Transverse colon (tissue), 4 donors: Measurements from ENCODE around the gene TTC1. TPM values are rescaled to one million over a fixed set of nuclear protein-coding genes. Genes with fewer than 3 reads are reported as not detected.

Experiments
- DNase-seq: peaks from one replicate; pipeline ENCODE4 v3.0.0-alpha.2; 2019
- H3K27ac ChIP-seq, 4 donors: fragments of 200-600 bp; sonication (generic); 2 replicates each; pipeline ENCODE4 v1.5.1; 2016 to 2018; ENCODE audit warnings: inconsistent platforms in 4 of 4
- H3K27me3 ChIP-seq: fragments of 200-600 bp; sonication (generic); 2 replicates; pipeline ENCODE4 v1.5.1; 2017; ENCODE audit warnings: inconsistent platforms
- H3K36me3 ChIP-seq, 4 donors: fragments of 200-600 bp; sonication (generic); 2 replicates each; pipeline ENCODE4 v1.5.1; 2017 to 2019; ENCODE audit warnings: inconsistent platforms in 4 of 4
- H3K4me1 ChIP-seq, 4 donors: fragments of 200-600 bp; sonication (generic); 2 replicates each; pipeline ENCODE4 v1.5.1; 2017 to 2020; ENCODE audit warnings: inconsistent platforms in 4 of 4
- H3K4me3 ChIP-seq, 4 donors: fragments of 200-600 bp; sonication (generic); 1 replicate in 1 of 4; 2 replicates in 3 of 4; pipeline versions ENCODE4 v1.5.1 to v1.6.1; 2017 to 2019; ENCODE audit warnings: inconsistent platforms in 4 of 4
- H3K9me3 ChIP-seq, 2 donors: fragments of 200-600 bp; sonication (generic); 2 replicates each; pipeline ENCODE4 v1.5.1; 2017 to 2019; ENCODE audit warnings: inconsistent platforms in 2 of 2
- CTCF ChIP-seq, 5 experiments: fragments of 200-600 bp in 3 of 5; fragments of 450-650 bp in 2 of 5; sonication (generic) in 3 of 5; IDR thresholded peaks; 1 replicate in 2 of 5; 2 replicates in 3 of 5; pipeline ENCODE4 v1.5.1; 2016 to 2017; ENCODE audit warnings: antibody characterized with exemption in 5 of 5, inconsistent platforms in 3 of 5, mild to moderate bottlenecking in 2 of 5, moderate library complexity in 1 of 5
- EP300 ChIP-seq: sonication (generic); formaldehyde crosslinking; IDR thresholded peaks from one replicate; pipeline ENCODE4 v1.6.1; 2017; ENCODE audit warnings: antibody characterized with exemption, low read depth
- POLR2A ChIP-seq: fragments of 450-650 bp; IDR thresholded peaks from one replicate; pipeline ENCODE4 v1.6.1; 2016; ENCODE audit warnings: antibody characterized with exemption, mild to moderate bottlenecking, moderate library complexity
- POLR2AphosphoS5 ChIP-seq, 3 donors: sonication (generic); formaldehyde crosslinking; IDR thresholded peaks; one replicate each; pipeline ENCODE4 v1.6.1; 2016; ENCODE audit warnings: antibody characterized with exemption in 3 of 3
- WGBS, 2 donors: methylation state at CpG; one replicate each; pipeline ENCODE4 v1.1.5; 2018; ENCODE audit warnings: low coverage in 1 of 2; 5-methylcytosine and 5-hydroxymethylcytosine counted together
- in situ Hi-C, 4 donors: fragments of 200-750 bp; cut with MboI; loops; one replicate each; pipeline versions ENCODE4 v1.15.0 to v1.15.1; 2017; ENCODE audit warnings: low sequenced_read_pairs in 3 of 4, low pct_ligation_motif_present in 1 of 4, low pct_unique_long_range_greater_than_20kb in 1 of 4
- intact Hi-C: fragments of 100-400 bp; cut with DNase I; formaldehyde crosslinking; loops from one replicate; pipeline ENCODE4 v1.15.1; 2023; ENCODE audit warnings: low total_unique reads
- total RNA-seq, 4 donors: library from RNA; depleted of rRNA; stranded (reverse); fragments of >200 nt; gene quantifications; one replicate each; pipeline ENCODE4 v1.1.0, GENCODE V29; 2016

Gene TTC1
- total RNA-seq, 4 donors from 2014 or later: 5.8 to 42.2 (median 24.8) TPM

GRCh38 chr5:160075073-160075472 lies 66.1 kb downstream of the TTC1 start:
- H3K27me3 ChIP-seq: no peaks in the 10 kb centered on the region
- no peaks in the 10 kb centered on the region for H3K9me3 ChIP-seq
- intact Hi-C loops (no loop called here), in situ Hi-C loops (no loop called here)
- H3K27ac ChIP-seq: no peak overlapping the region
- no peak for DNase-seq
- TF ChIP-seq CTCF (IDR thresholded peaks at IDR 0.05) (no peak), POLR2A (no peak), POLR2AphosphoS5 (IDR thresholded peaks at IDR 0.05) (no peak), EP300 (no peak)
- peaks cover 0 to 9% (median 0%) of the 10 kb centered on the region in 4 donors for H3K36me3 ChIP-seq
- no peak overlapping the region for H3K4me3 ChIP-seq
- H3K4me1 ChIP-seq: peaks cover 0 to 29% (median 9%) of the 10 kb centered on the region in 4 donors

- Histone ChIP-seq H3K4me1 (peaks cover 0 to 35% (median 9%) of the 10 kb centered on the region in 4 donors), H3K27ac (no peak overlapping the region), H3K27me3 (no peaks in the 10 kb centered on the region), H3K9me3 (no peaks in the 10 kb centered on the region), H3K36me3 (peaks cover 0 to 9% (median 0%) of the 10 kb centered on the region in 4 donors), H3K4me3 (no peak overlapping the region)
- in situ Hi-C loops: no loop called here
- 82 to 100% methylated on average over 1 to 2 of the region's 2 CpGs for WGBS, 2 donors
- no peak for DNase-seq
- intact Hi-C loops: no loop called here
- TF ChIP-seq POLR2A (no peak), POLR2AphosphoS5 (IDR thresholded peaks at IDR 0.05) (no peak), CTCF (IDR thresholded peaks at IDR 0.05) (no peak), EP300 (no peak)
Observed at GRCh38 chr5:160076997-160077396, 68.1 kb downstream of the TTC1 start.

GRCh38 chr5:160079753-160080152 lies 70.8 kb downstream of the TTC1 start:
- TF ChIP-seq EP300: no peak
- intact Hi-C loops: no loop called here
- DNase-seq: no peak
- WGBS, 2 donors: 53 to 60% methylated on average over 2 of the region's 2 CpGs
- no peaks in the 10 kb centered on the region for H3K27me3 ChIP-seq
- peaks cover 0 to 9% (median 0%) of the 10 kb centered on the region in 4 donors for H3K36me3 ChIP-seq
- in situ Hi-C loops: no loop called here
- no peaks in the 10 kb centered on the region for H3K9me3 ChIP-seq
- no peak overlapping the region for H3K4me3 ChIP-seq
- peak overlapping the region; percentile 2 to 60 (median 30) for H3K27ac ChIP-seq
- peaks cover 0 to 46% (median 10%) of the 10 kb centered on the region in 4 donors for H3K4me1 ChIP-seq

GRCh38 chr5:160081495-160081894 lies 72.6 kb downstream of the TTC1 start:
- Histone ChIP-seq H3K9me3 (no peaks in the 10 kb centered on the region), H3K27ac (no peak overlapping the region), H3K4me3 (no peak overlapping the region), H3K4me1 (peaks cover 0 to 46% (median 10%) of the 10 kb centered on the region in 4 donors), H3K36me3 (peaks cover 0 to 9% (median 0%) of the 10 kb centered on the region in 4 donors), H3K27me3 (no peaks in the 10 kb centered on the region)
- 23 to 56% methylated on average over 2 to 3 of the region's 3 CpGs for WGBS, 2 donors
- no peak for DNase-seq
- intact Hi-C loops (no loop called here), in situ Hi-C loops (no loop called here)
- no peak for TF ChIP-seq POLR2AphosphoS5 (IDR thresholded peaks at IDR 0.05)
- no peak for TF ChIP-seq POLR2A
- TF ChIP-seq CTCF (IDR thresholded peaks at IDR 0.05): no peak
- TF ChIP-seq EP300: no peak
